H1 (cell line): ENCODE data around the gene NHLH2. TPM values are rescaled to one million over a fixed set of nuclear protein-coding genes. Genes with fewer than 3 reads are reported as not detected.

Source experiments
- CTCF ChIA-PET: fragments of 300-600 bp; sonication (Branson Sonifier 250); formaldehyde crosslinking; loops from one replicate; lab custom pipeline; 2021; ENCODE audit not compliant: partially characterized antibody; lab: Charles Lee
- POLR2A ChIA-PET: fragments of 300-600 bp; sonication (Branson Sonifier 250); formaldehyde crosslinking; loops from one replicate; lab custom pipeline; 2021; ENCODE audit warnings: inconsistent platforms; ENCODE audit not compliant: partially characterized antibody; lab: Charles Lee
- DNase-seq, 2 experiments: peaks; one replicate each; pipeline versions ENCODE4 v3.0.0 to v3.0.0-alpha.2; 2010 to 2022; ENCODE audit warnings: low spot score in 2 of 2, low read depth in 1 of 2, mixed read lengths in 1 of 2
- FAIRE-seq: peaks from 2 replicates; lab custom pipeline; 2011; peaks lifted over from hg19 to GRCh38; lab: Jason Lieb, UNC
- H2AFZ ChIP-seq: 2 replicates; pipeline ENCODE4 v1.8.1; 2012; ENCODE audit warnings: low read length, inconsistent platforms
- H2AK5ac ChIP-seq: 2 replicates; pipeline ENCODE4 v1.6.1; 2013; ENCODE audit warnings: low read depth, low read length
- H2BK120ac ChIP-seq: replicated peaks from 2 replicates; pipeline ENCODE3; 2013; ENCODE audit warnings: low read depth, low read length, inconsistent platforms
- H2BK12ac ChIP-seq: 2 replicates; pipeline ENCODE4 v1.6.1; 2013; ENCODE audit warnings: low read depth, low read length
- H2BK15ac ChIP-seq: 2 replicates; pipeline ENCODE4 v1.6.1; 2013; ENCODE audit warnings: low read length
- H2BK20ac ChIP-seq: 2 replicates; pipeline ENCODE4 v1.6.1; 2013; ENCODE audit warnings: low read length
- H2BK5ac ChIP-seq: 2 replicates; pipeline ENCODE4 v1.6.1; 2013; ENCODE audit warnings: low read depth, low read length
- H3K14ac ChIP-seq: 2 replicates; pipeline ENCODE4 v1.6.1; 2013; ENCODE audit warnings: inconsistent platforms; ENCODE audit not compliant: insufficient read length
- H3K18ac ChIP-seq: 2 replicates; pipeline ENCODE4 v1.6.1; 2013; ENCODE audit warnings: low read length; ENCODE audit errors: extremely low read depth
- H3K23ac ChIP-seq: 2 replicates; pipeline ENCODE4 v1.6.1; 2013; ENCODE audit warnings: inconsistent platforms; ENCODE audit not compliant: insufficient read length
- H3K23me2 ChIP-seq: 2 replicates; pipeline ENCODE4 v1.6.1; 2013; ENCODE audit warnings: low read depth, low read length
- H3K27ac ChIP-seq: 2 replicates; pipeline ENCODE4 v1.6.1; 2011; ENCODE audit warnings: low read depth, low read length, inconsistent platforms
- H3K27me3 ChIP-seq, 4 experiments: replicated peaks in 1 of 4; 1 replicate in 1 of 4; 2 replicates in 3 of 4; pipeline versions ENCODE4 v1.6.1 to v1.8.1; 2011 to 2013; ENCODE audit warnings: low read length in 3 of 4, mild to moderate bottlenecking in 3 of 4, inconsistent platforms in 2 of 4, mixed read lengths in 2 of 4, moderate library complexity in 1 of 4; ENCODE audit not compliant: control insufficient read depth in 3 of 4, insufficient read depth in 3 of 4; ENCODE audit errors: extremely low read depth in 1 of 4
- H3K36me3 ChIP-seq, 4 experiments: 2 replicates each; pipeline versions ENCODE4 v1.6.1 to v1.8.1; 2011 to 2013; ENCODE audit warnings: mild to moderate bottlenecking in 4 of 4, low read length in 3 of 4, moderate library complexity in 2 of 4, control low read depth in 1 of 4, inconsistent platforms in 1 of 4; ENCODE audit not compliant: insufficient read depth in 4 of 4, control insufficient read depth in 2 of 4
- H3K4ac ChIP-seq: replicated peaks from 2 replicates; pipeline ENCODE3; 2013; ENCODE audit warnings: low read length, low read depth, mixed read lengths, inconsistent platforms; ENCODE audit not compliant: insufficient read length
- H3K4me1 ChIP-seq, 4 experiments: replicated peaks in 1 of 4; 1 replicate in 1 of 4; 2 replicates in 3 of 4; pipeline versions ENCODE4 v1.6.1 to v1.8.1; 2011 to 2013; ENCODE audit warnings: low read length in 3 of 4, inconsistent platforms in 2 of 4, mixed read lengths in 1 of 4; ENCODE audit not compliant: insufficient read depth in 4 of 4, control insufficient read depth in 3 of 4
- H3K4me2 ChIP-seq, 2 experiments: 2 replicates each; pipeline versions ENCODE4 v1.6.1 to v1.8.1; 2011 to 2013; ENCODE audit warnings: low read depth in 2 of 2, low read length in 2 of 2, control low read depth in 1 of 2, inconsistent platforms in 1 of 2, mild to moderate bottlenecking in 1 of 2; ENCODE audit not compliant: insufficient read depth in 1 of 2
- H3K4me3 ChIP-seq, 4 experiments: fragments of 200-600, 300-600 bp in 1 of 4; sonication (generic), shearing (Covaris generic), sonication (Bioruptor Twin) in 1 of 4; 2 replicates each; pipeline versions ENCODE4 v1.5.1 to v1.8.1; 2011 to 2016; ENCODE audit warnings: low read length in 4 of 4, low read depth in 3 of 4, control low read depth in 2 of 4, inconsistent platforms in 2 of 4, mild to moderate bottlenecking in 2 of 4, mixed read lengths in 1 of 4, moderate library complexity in 1 of 4; ENCODE audit not compliant: insufficient read depth in 2 of 4; ENCODE audit errors: extremely low read depth in 1 of 4
- H3K56ac ChIP-seq: replicated peaks from 2 replicates; pipeline ENCODE3; 2013; ENCODE audit warnings: low read depth, mild to moderate bottlenecking, mixed read lengths, low read length, inconsistent platforms; ENCODE audit not compliant: insufficient read length
- H3K79me1 ChIP-seq: 2 replicates; pipeline ENCODE4 v1.6.1; 2013; ENCODE audit warnings: low read depth, low read length, control low read depth
- H3K79me2 ChIP-seq, 2 experiments: 2 replicates each; pipeline versions ENCODE4 v1.6.1 to v1.8.1; 2012 to 2013; ENCODE audit warnings: low read length in 2 of 2, mild to moderate bottlenecking in 2 of 2, inconsistent platforms in 1 of 2; ENCODE audit not compliant: insufficient read depth in 2 of 2, control insufficient read depth in 1 of 2
- H3K9ac ChIP-seq, 4 experiments: replicated peaks in 1 of 4; 1 replicate in 1 of 4; 2 replicates in 3 of 4; pipeline versions ENCODE4 v1.6.1 to v1.8.1; 2011 to 2013; ENCODE audit warnings: low read depth in 3 of 4, low read length in 3 of 4, control low read depth in 2 of 4, mild to moderate bottlenecking in 2 of 4, moderate library complexity in 2 of 4, inconsistent platforms in 1 of 4; ENCODE audit errors: extremely low read depth in 1 of 4
- H3K9me3 ChIP-seq, 2 experiments: 2 replicates each; pipeline versions ENCODE4 v1.6.1 to v1.8.1; 2012 to 2013; ENCODE audit warnings: mild to moderate bottlenecking in 2 of 2, moderate library complexity in 2 of 2, control low read depth in 1 of 2, inconsistent platforms in 1 of 2, low read depth in 1 of 2, low read length in 1 of 2, mixed read lengths in 1 of 2; ENCODE audit not compliant: insufficient read depth in 2 of 2
- H4K20me1 ChIP-seq, 2 experiments: replicated peaks in 1 of 2; 2 replicates each; pipeline versions ENCODE3 to v1.8.1; 2011 to 2013; ENCODE audit warnings: inconsistent platforms in 2 of 2, low read length in 2 of 2, mild to moderate bottlenecking in 1 of 2; ENCODE audit not compliant: insufficient read depth in 2 of 2, control insufficient read depth in 1 of 2
- H4K5ac ChIP-seq: 2 replicates; pipeline ENCODE4 v1.6.1; 2013; ENCODE audit warnings: low read length, low read depth, mixed read lengths, inconsistent platforms; ENCODE audit not compliant: insufficient read length
- H4K8ac ChIP-seq: 2 replicates; pipeline ENCODE4 v1.8.0; 2013; ENCODE audit warnings: mild to moderate bottlenecking, moderate library complexity, low read length, inconsistent platforms; ENCODE audit not compliant: insufficient read depth; ENCODE audit errors: extremely low read depth
- H4K91ac ChIP-seq: replicated peaks from 2 replicates; pipeline ENCODE3; 2013; ENCODE audit warnings: low read length, mixed read lengths, inconsistent platforms; ENCODE audit not compliant: insufficient read length
- CBX5 ChIP-seq: fragments of 300-800, 300-1000 bp; sonication (generic); IDR thresholded peaks from 2 replicates; pipeline ENCODE4 v1.7.1; 2016; ENCODE audit warnings: antibody characterized with exemption, low read length, low read depth
- CHD1 ChIP-seq: IDR thresholded peaks from 2 replicates; pipeline ENCODE4 v1.6.1; 2012; ENCODE audit warnings: low read depth, low read length, improper control_type of control experiment
- CTBP2 ChIP-seq: IDR thresholded peaks from 2 replicates; pipeline ENCODE4 v1.7.0; 2011; ENCODE audit warnings: borderline replicate concordance, mild to moderate bottlenecking, moderate library complexity, mixed read lengths, low read length; ENCODE audit not compliant: insufficient read depth, insufficient read length
- EGR1 ChIP-seq: IDR thresholded peaks from 2 replicates; pipeline ENCODE4 v1.6.1; 2011; ENCODE audit warnings: low read depth, low read length, borderline replicate concordance
- KDM4A ChIP-seq: IDR thresholded peaks from one replicate; pipeline ENCODE4 v1.7.1; 2012; ENCODE audit warnings: low read depth, mild to moderate bottlenecking, moderate library complexity, low read length, inconsistent platforms; ENCODE audit not compliant: severe bottlenecking
- POU5F1 ChIP-seq: IDR thresholded peaks from 2 replicates; pipeline ENCODE4 v1.6.1; 2011; ENCODE audit warnings: low read depth, mild to moderate bottlenecking, low read length, moderate library complexity
- RNF2 ChIP-seq: fragments of 200-900, 300-1000 bp; sonication (generic); IDR thresholded peaks from 2 replicates; pipeline ENCODE4 v1.7.1; 2016; ENCODE audit warnings: borderline replicate concordance, low read depth, mild to moderate bottlenecking, antibody characterized with exemption, low read length; ENCODE audit not compliant: poor library complexity, severe bottlenecking; ENCODE audit errors: missing control alignments
- SIX5 ChIP-seq: IDR thresholded peaks from 2 replicates; pipeline ENCODE4 v1.6.1; 2011; ENCODE audit warnings: mild to moderate bottlenecking, low read depth, low read length
- SP1 ChIP-seq: IDR thresholded peaks from 2 replicates; pipeline ENCODE4 v1.6.1; 2011; ENCODE audit warnings: low read depth, low read length
- SP4 ChIP-seq: IDR thresholded peaks from 2 replicates; pipeline ENCODE4 v1.6.1; 2012; ENCODE audit warnings: low read length, inconsistent platforms
- WGBS, 2 experiments: shearing (Covaris generic) in 1 of 2; methylation state at CpG; one replicate each; pipeline versions ENCODE4 v1.1.6 to v1.1.7; 2013 to 2015; ENCODE audit warnings: low lambda C conversion rate in 2 of 2, mixed read lengths in 2 of 2, inconsistent platforms in 1 of 2, low coverage in 1 of 2, missing lambda C conversion rate in 1 of 2; ENCODE audit not compliant: insufficient replicate concordance in 2 of 2, insufficient coverage in 1 of 2, insufficient read length in 1 of 2; ENCODE audit errors: extremely low coverage in 1 of 2, missing lambda C conversion rate in 1 of 2; 5-methylcytosine and 5-hydroxymethylcytosine counted together
- polyA plus RNA-seq, 7 experiments: library from polyadenylated mRNA; depleted of rRNA in 3 of 7; stranded (reverse) in 5 of 7; unstranded in 2 of 7; fragments of >200 nt in 5 of 7; fragments of 200-250 nt in 2 of 7; gene quantifications; 1 replicate in 5 of 7; 2 replicates in 1 of 7; 4 replicates in 1 of 7; pipeline versions ENCODE4 v1.2.1 to v1.2.3, GENCODE V29; 2011 to 2013; ENCODE audit warnings: missing spikeins in 2 of 7, mixed read lengths in 2 of 7
- total RNA-seq: library from RNA; stranded (reverse); fragmentation: NEBNext Ultra II Directional; extraction: Animal tissue kit (Norgen Biotek cat#: 25700); gene quantifications from 2 replicates; pipeline ENCODE4 v1.2.1, GENCODE V29; 2021
- TF ChIP-seq, protein P1 (sequence below): IDR thresholded peaks from 2 replicates; pipeline ENCODE4 v1.6.1; 2012; ENCODE audit warnings: low read length, inconsistent platforms

The NHLH2 gene
- total and polyA plus RNA-seq, 2 of the 8 experiments (the other 6 are each of a cell fraction or from before 2014, with no cell fraction given), result 0.92 to 1.1 TPM

DNA sequence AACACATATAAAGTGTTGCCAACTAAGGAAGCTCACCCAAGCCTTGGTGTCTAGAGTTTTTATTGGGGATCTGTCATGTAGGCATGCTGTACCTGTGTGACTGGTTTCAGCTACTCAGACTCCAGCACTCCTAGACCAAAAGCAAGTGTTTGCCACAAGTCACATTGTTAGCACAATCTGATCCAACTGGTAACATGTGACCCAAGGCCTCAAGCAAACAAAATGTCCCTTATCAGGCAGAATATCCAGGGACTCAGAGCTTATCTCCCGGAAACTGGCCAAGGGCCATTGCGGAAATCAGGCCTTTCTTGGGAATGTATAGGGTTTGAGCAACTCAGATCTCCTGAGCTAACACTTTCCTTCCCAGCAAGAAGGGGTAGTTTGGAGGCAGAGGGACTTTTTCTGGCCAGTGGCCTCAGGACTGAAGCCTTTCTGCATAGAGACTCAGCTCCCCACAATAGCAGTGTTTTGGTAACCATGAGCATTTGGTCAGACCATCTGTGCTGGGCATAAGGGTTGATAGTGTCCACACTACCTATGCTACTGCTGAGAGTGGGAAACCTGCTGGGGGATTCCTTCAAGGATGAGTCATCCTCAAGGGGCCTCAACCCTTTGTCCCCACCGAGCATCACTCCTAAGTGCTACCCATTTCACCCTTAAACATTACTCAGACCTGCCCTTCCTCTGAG is 29.6 kb downstream of the NHLH2 start:
- Histone ChIP-seq H2BK15ac (no peak overlapping the region), H3K79me1 (no peaks in the 10 kb centered on the region), H2BK120ac (no peak overlapping the region), H3K18ac (no peak overlapping the region), H3K4me2 (no peak overlapping the region), H3K14ac (no peak overlapping the region), H4K5ac (no peak overlapping the region), H2AK5ac (no peak overlapping the region), H3K23ac (no peak overlapping the region), H3K9me3 (no peaks in the 10 kb centered on the region), H3K56ac (no peak overlapping the region), H2BK5ac (no peak overlapping the region), H3K79me2 (no peaks in the 10 kb centered on the region), H3K23me2 (no peaks in the 10 kb centered on the region), H3K36me3 (no peaks in the 10 kb centered on the region), H2BK12ac (no peak overlapping the region), H3K4me1 (no peaks in the 10 kb centered on the region), H3K27ac (no peak overlapping the region), H3K4ac (no peak overlapping the region), H3K4me3 (no peak overlapping the region), H4K20me1 (no peaks in the 10 kb centered on the region), H4K91ac (no peak overlapping the region), H3K9ac (no peak overlapping the region), H2BK20ac (no peak overlapping the region), H2AFZ (no peak overlapping the region), H4K8ac (no peak overlapping the region; the same call in 1 of the 2 replicates), H3K27me3 (no peaks in the 10 kb centered on the region)
- WGBS, 2 experiments, result 92% methylated on average over 3 of the region's 3 CpGs; no CpG with 5 or more reads in 1 of the 2 experiments
- FAIRE-seq (no peak), DNase-seq (no peak)
- ChIA-PET CTCF (interaction anchor here (0.6 to 4.0 kb wide), 9 partner anchors 17 to 210 kb away, joined by 3 to 27 read pairs (median 3); no protein-coding TSS in a partner anchor), POLR2A (interaction anchor here (1.2 kb wide), 1 partner anchor 28 kb away, joined by 3 read pairs; no protein-coding TSS in a partner anchor)
- TF ChIP-seq CHD1 (no peak), POU5F1 (no peak), KDM4A (no peak), SIX5 (no peak), CBX5 (no peak), EGR1 (no peak), RNF2 (no peak), CTBP2 (no peak), SP1 (no peak), SP4 (no peak)
- TF ChIP-seq, protein P1, sequence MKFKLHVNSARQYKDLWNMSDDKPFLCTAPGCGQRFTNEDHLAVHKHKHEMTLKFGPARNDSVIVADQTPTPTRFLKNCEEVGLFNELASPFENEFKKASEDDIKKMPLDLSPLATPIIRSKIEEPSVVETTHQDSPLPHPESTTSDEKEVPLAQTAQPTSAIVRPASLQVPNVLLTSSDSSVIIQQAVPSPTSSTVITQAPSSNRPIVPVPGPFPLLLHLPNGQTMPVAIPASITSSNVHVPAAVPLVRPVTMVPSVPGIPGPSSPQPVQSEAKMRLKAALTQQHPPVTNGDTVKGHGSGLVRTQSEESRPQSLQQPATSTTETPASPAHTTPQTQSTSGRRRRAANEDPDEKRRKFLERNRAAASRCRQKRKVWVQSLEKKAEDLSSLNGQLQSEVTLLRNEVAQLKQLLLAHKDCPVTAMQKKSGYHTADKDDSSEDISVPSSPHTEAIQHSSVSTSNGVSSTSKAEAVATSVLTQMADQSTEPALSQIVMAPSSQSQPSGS, result no peak
